Ascending aorta (tissue), 2 donors: ENCODE measurements around the gene CNIH2. TPM values are rescaled to one million over a fixed set of nuclear protein-coding genes. Genes with fewer than 3 reads are reported as not detected.

Experiments used
- DNase-seq, 2 donors: peaks; one replicate each; pipeline ENCODE4 v3.0.0-alpha.2; 2019; ENCODE audit warnings: low spot score in 2 of 2
- H3K27ac ChIP-seq, 2 donors: fragments of 200-600 bp; sonication (generic); one replicate each; pipeline ENCODE4 v1.5.1; 2016 to 2017; ENCODE audit warnings: mild to moderate bottlenecking in 1 of 2
- H3K27me3 ChIP-seq: fragments of 200-600 bp; sonication (generic); one replicate; pipeline ENCODE4 v1.5.1; 2017
- H3K36me3 ChIP-seq, 2 donors: fragments of 200-600 bp; sonication (generic); one replicate each; pipeline ENCODE4 v1.5.1; 2016
- H3K4me1 ChIP-seq, 2 donors: fragments of 200-600 bp; sonication (generic); one replicate each; pipeline ENCODE4 v1.5.1; 2016 to 2017; ENCODE audit warnings: mild to moderate bottlenecking in 1 of 2
- H3K4me3 ChIP-seq, 2 donors: fragments of 200-600 bp; sonication (generic); one replicate each; pipeline ENCODE4 v1.5.1; 2016 to 2017; ENCODE audit warnings: mild to moderate bottlenecking in 1 of 2
- H3K9me3 ChIP-seq, 2 donors: fragments of 200-600 bp; sonication (generic); one replicate each; pipeline ENCODE4 v1.5.1; 2016
- CTCF ChIP-seq, 3 experiments: fragments of 200-600 bp in 2 of 3; fragments of 450-650 bp in 1 of 3; sonication (generic) in 2 of 3; IDR thresholded peaks; one replicate each; pipeline ENCODE4 v1.5.1; 2016 to 2019; ENCODE audit warnings: antibody characterized with exemption in 3 of 3, mild to moderate bottlenecking in 1 of 3, moderate library complexity in 1 of 3
- intact Hi-C: fragments of 100-400 bp; cut with DNase I; formaldehyde crosslinking; loops from one replicate; pipeline ENCODE4 v1.15.1; 2023
- total RNA-seq: library from RNA; depleted of rRNA; stranded (reverse); fragments of >200 nt; gene quantifications from one replicate; pipeline ENCODE4 v1.1.0, GENCODE V29; 2016

The CNIH2 gene
- total RNA-seq, 1 donor from 2014 or later, result not detected

- TF ChIP-seq CTCF (IDR thresholded peaks at IDR 0.05), result no peak
- peaks cover 8 to 13% of the 10 kb centered on the region in 2 donors for H3K36me3 ChIP-seq
- H3K27me3 ChIP-seq, result no peaks in the 10 kb centered on the region
- H3K4me3 ChIP-seq, result no peak overlapping the region
- intact Hi-C loops, result no loop called here
- H3K27ac ChIP-seq, result no peak overlapping the region
- H3K4me1 ChIP-seq, result peaks cover 9 to 28% of the 10 kb centered on the region in 2 donors
- H3K9me3 ChIP-seq, result no peaks in the 10 kb centered on the region
- DNase-seq, result no peak
These were observed 53.0 kb downstream of the CNIH2 start for GRCh38 chr11:66330931-66331330.

GRCh38 chr11:66331542-66332370, 53.8 kb downstream of the CNIH2 start:
- DNase-seq, result no peak
- H3K27me3 ChIP-seq, result no peaks in the 10 kb centered on the region
- no peaks in the 10 kb centered on the region for H3K9me3 ChIP-seq
- no peak overlapping the region for H3K4me3 ChIP-seq
- no peak overlapping the region for H3K27ac ChIP-seq
- peaks cover 8 to 13% of the 10 kb centered on the region in 2 donors for H3K36me3 ChIP-seq
- H3K4me1 ChIP-seq, result peaks cover 11 to 32% of the 10 kb centered on the region in 2 donors
- intact Hi-C loops, result no loop called here
- TF ChIP-seq CTCF (IDR thresholded peaks at IDR 0.05), result no peak

DNA sequence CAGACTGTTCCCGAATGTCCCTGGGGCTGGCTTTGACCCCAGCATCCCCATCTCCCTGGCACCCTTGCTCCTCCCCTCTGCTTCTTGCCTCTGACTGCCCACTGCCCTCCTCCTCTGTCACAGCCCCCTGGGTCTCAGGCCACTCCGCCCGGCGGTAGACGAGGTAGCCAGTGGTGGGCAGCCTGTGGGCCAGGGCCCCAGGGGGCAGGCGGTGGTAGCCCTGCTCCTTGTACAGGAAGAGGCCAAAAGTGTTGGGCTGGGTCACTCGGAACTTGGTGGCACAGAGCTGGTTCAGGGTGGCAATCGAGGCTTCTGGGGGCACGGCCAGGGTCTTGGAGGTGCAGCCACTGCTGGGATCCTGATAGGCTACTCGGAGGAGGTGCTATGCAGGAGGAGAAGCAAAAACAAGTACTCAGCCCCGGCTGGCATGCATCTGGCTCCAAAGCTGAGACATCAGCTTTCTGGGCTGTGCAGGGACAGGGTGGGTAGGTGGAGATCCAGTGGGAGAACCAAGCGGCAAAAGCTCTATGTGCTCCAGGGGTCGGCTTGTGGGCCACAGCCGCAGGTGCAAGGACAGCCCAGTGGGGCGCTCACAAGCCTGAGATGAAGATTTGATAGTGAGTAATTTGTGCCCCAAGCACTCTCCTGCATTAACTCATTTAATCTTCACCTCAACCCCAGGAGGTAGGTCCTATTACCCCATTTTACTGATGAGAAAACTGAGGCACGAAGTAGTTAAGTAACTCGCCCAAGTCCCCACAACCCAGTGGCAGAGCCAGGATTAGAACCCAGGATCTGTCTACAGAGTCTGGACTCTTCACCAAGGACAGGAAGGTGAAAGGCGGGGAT, 54.6 kb downstream of the CNIH2 start:
- intact Hi-C loops, result no loop called here
- TF ChIP-seq CTCF (IDR thresholded peaks at IDR 0.05), result no peak
- peaks cover 13 to 34% of the 10 kb centered on the region in 2 donors for H3K4me1 ChIP-seq

GRCh38 chr11:66333220-66333877, 55.4 kb downstream of the CNIH2 start:
- Histone ChIP-seq H3K27me3 (no peaks in the 10 kb centered on the region), H3K36me3 (peaks cover 15 to 16% of the 10 kb centered on the region in 2 donors), H3K27ac (no peak overlapping the region), H3K4me1 (peaks cover 13 to 28% of the 10 kb centered on the region in 2 donors), H3K4me3 (no peak overlapping the region), H3K9me3 (no peaks in the 10 kb centered on the region)
- DNase-seq, result no peak
- TF ChIP-seq CTCF (IDR thresholded peaks at IDR 0.05), result no peak
- intact Hi-C loops, result no loop called here

More for the DNA sequence above, 54.6 kb downstream of the CNIH2 start:
- peaks cover 13 to 14% of the 10 kb centered on the region in 2 donors for H3K36me3 ChIP-seq
- DNase-seq, result no peak
- no peaks in the 10 kb centered on the region for H3K27me3 ChIP-seq
- H3K27ac ChIP-seq, result no peak overlapping the region
- H3K4me3 ChIP-seq, result no peak overlapping the region
- no peaks in the 10 kb centered on the region for H3K9me3 ChIP-seq

Other genes starting within 250 kb of the CNIH2 start
- not detected for gene GAL3ST3, start 229.0 kb upstream of the CNIH2 start, total RNA-seq
- 128 TPM for gene SF3B2, start 225.8 kb upstream of the CNIH2 start, total RNA-seq
- gene PACS1, start 207.9 kb upstream of the CNIH2 start, total RNA-seq, result 138 TPM
- 29.9 TPM for gene KLC2, start 20.5 kb upstream of the CNIH2 start, total RNA-seq
- gene RAB1B, start 9.5 kb upstream of the CNIH2 start, total RNA-seq, result 171 TPM
- 161 TPM for gene YIF1A, start 11.0 kb downstream of the CNIH2 start, total RNA-seq
- gene TMEM151A, start 13.7 kb downstream of the CNIH2 start, total RNA-seq, result 3.6 TPM
- 193 TPM for gene CD248, start 38.9 kb downstream of the CNIH2 start, total RNA-seq
- gene RIN1, start 58.3 kb downstream of the CNIH2 start, total RNA-seq, result 28.5 TPM
- gene BRMS1, start 66.9 kb downstream of the CNIH2 start, total RNA-seq, result 24.8 TPM
- gene B4GAT1, start 69.5 kb downstream of the CNIH2 start, total RNA-seq, result 64.2 TPM
- gene SLC29A2, start 93.6 kb downstream of the CNIH2 start, total RNA-seq, result not detected
- 5.0 TPM for gene NPAS4, start 142.9 kb downstream of the CNIH2 start, total RNA-seq
- 96.2 TPM for gene MRPL11, start 160.7 kb downstream of the CNIH2 start, total RNA-seq
- gene PELI3, start 188.7 kb downstream of the CNIH2 start, total RNA-seq, result 13.2 TPM
- gene DPP3, start 202.3 kb downstream of the CNIH2 start, total RNA-seq, result 14.8 TPM
- gene BBS1, start 232.5 kb downstream of the CNIH2 start, total RNA-seq, result 39.6 TPM